Stimulated activated CD4-positive, alpha-beta T cell treated with anti-CD3 and anti-CD28 coated beads, Interleukin-12 subunit alpha, Interleukin-12 subunit beta, amount 100 ng/mL, for 48 hours (primary cell): ENCODE data around the gene CMIP.

Experiments used
- DNase-seq, 3 donors: peaks; one replicate each; pipeline ENCODE4 v3.0.0-alpha.2; 2020; ENCODE audit warnings: low read depth in 2 of 3, low spot score in 1 of 3

CMIP gene

GRCh38 chr16:81446907-81447268 lies 2.3 kb downstream of the CMIP start:
- no peak for DNase-seq

GRCh38 chr16:81447383-81448101 lies 2.9 kb downstream of the CMIP start:
- no peak for DNase-seq

- no peak for DNase-seq
Measured at GRCh38 chr16:81448154-81449131, 3.8 kb downstream of the CMIP start.

- DNase-seq: no peak
Measured at GRCh38 chr16:81449241-81449640, 4.6 kb downstream of the CMIP start.

- no peak for DNase-seq
Measured at GRCh38 chr16:81449899-81450608, 5.4 kb downstream of the CMIP start.

GRCh38 chr16:81450783-81451491 lies 6.3 kb downstream of the CMIP start:
- no peak for DNase-seq

GRCh38 chr16:81451753-81452680 lies 7.4 kb downstream of the CMIP start:
- no peak for DNase-seq

- DNase-seq: no peak
Measured at GRCh38 chr16:81453091-81453728, 8.6 kb downstream of the CMIP start.

GRCh38 chr16:81454044-81454443 lies 9.4 kb downstream of the CMIP start:
- DNase-seq: no peak

- no peak for DNase-seq
Measured at GRCh38 chr16:81455006-81455405, 10.4 kb downstream of the CMIP start.

- DNase-seq: no peak
Measured at GRCh38 chr16:81455720-81456494, 11.3 kb downstream of the CMIP start.

- DNase-seq: no peak
Measured at GRCh38 chr16:81456523-81457325, 12.1 kb downstream of the CMIP start.

- DNase-seq: no peak
Measured at GRCh38 chr16:81457326-81458133, 12.9 kb downstream of the CMIP start.

GRCh38 chr16:81458149-81458669 lies 13.6 kb downstream of the CMIP start:
- no peak for DNase-seq

GRCh38 chr16:81458827-81459598 lies 14.4 kb downstream of the CMIP start:
- no peak for DNase-seq

- DNase-seq: no peak
Measured at GRCh38 chr16:81460075-81460474, 15.5 kb downstream of the CMIP start.
